HG03439 (cell line): ENCODE results near the gene PCMTD2.

ENCODE experiments used
- ATAC-seq: cut with Tn5 transposase; IDR thresholded peaks from one replicate; pipeline ENCODE4 v1.9.1; 2021; ENCODE audit warnings: mild to moderate bottlenecking, moderate library complexity; ENCODE audit not compliant: unreplicated experiment

Gene PCMTD2

GRCh38 chr20:64238115-64238825, 17.3 kb upstream of the PCMTD2 start:
- no peak for ATAC-seq

GRCh38 chr20:64238851-64239387, 16.6 kb upstream of the PCMTD2 start:
- no peak for ATAC-seq

- ATAC-seq, result no peak
Observed at GRCh38 chr20:64239449-64240242, 15.9 kb upstream of the PCMTD2 start.

- no peak for ATAC-seq
Observed at GRCh38 chr20:64240243-64241015, 15.1 kb upstream of the PCMTD2 start.

- ATAC-seq, result no peak
Observed at GRCh38 chr20:64241061-64241460, 14.5 kb upstream of the PCMTD2 start.

GRCh38 chr20:64242003-64242796, 13.3 kb upstream of the PCMTD2 start:
- ATAC-seq, result no peak

GRCh38 chr20:64242797-64243475, 12.6 kb upstream of the PCMTD2 start:
- ATAC-seq, result no peak

GRCh38 chr20:64244281-64244805, 11.2 kb upstream of the PCMTD2 start:
- no peak for ATAC-seq

GRCh38 chr20:64244870-64245603, 10.5 kb upstream of the PCMTD2 start:
- ATAC-seq, result no peak

- no peak for ATAC-seq
Observed at GRCh38 chr20:64245746-64246595, 9.6 kb upstream of the PCMTD2 start.

GRCh38 chr20:64246616-64247306, 8.8 kb upstream of the PCMTD2 start:
- no peak for ATAC-seq

- ATAC-seq, result no peak
Observed at GRCh38 chr20:64247307-64247618, 8.3 kb upstream of the PCMTD2 start.

GRCh38 chr20:64247970-64248841, 7.3 kb upstream of the PCMTD2 start:
- no peak for ATAC-seq

- ATAC-seq, result no peak
Observed at GRCh38 chr20:64250027-64250426, 5.5 kb upstream of the PCMTD2 start.

GRCh38 chr20:64253000-64253383, 2.6 kb upstream of the PCMTD2 start:
- no peak for ATAC-seq

GRCh38 chr20:64253443-64253842, 2.1 kb upstream of the PCMTD2 start:
- ATAC-seq, result no peak

- ATAC-seq, result no peak
Observed at GRCh38 chr20:64254156-64254555, 1.4 kb upstream of the PCMTD2 start.
